ENCODE results near the gene PRDM16. TPM values are rescaled to one million over a fixed set of nuclear protein-coding genes. Genes with fewer than 3 reads are reported as not detected.

Gene PRDM16
- total and polyA plus RNA-seq, 2 of the 4 experiments (the other 2 are of a cell fraction) = 0.02 TPM; not detected in 1

DNA sequence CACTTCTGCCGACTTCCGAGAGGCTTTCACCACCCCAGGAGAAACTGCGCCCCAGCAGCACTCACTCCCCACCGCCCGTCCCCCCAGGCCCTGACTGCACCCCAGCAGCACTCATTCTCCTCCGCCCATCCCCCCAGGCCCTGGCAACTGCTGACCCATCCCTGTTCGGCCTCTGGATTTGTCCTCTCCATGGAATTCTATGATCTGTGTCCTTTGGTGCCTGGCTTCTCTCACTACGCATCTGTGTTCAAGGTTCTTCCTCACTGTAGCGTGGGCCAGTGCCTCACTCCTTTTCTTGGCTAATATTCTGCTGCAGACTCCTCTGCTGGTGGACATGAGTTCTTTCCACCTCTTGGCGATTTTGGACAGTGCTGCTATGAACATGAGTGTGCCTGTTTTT, 263.7 kb downstream of the PRDM16 start:
- Histone ChIP-seq H2BK120ac (ENCODE audit: low read depth, low read length) (no peak overlapping the region), H2AK5ac (ENCODE audit: low read depth, low read length) (no peak overlapping the region), H4K91ac (ENCODE audit: insufficient read depth, low read depth, low read length) (no peak overlapping the region), H3K9me1 (ENCODE audit: insufficient read depth, low read length) (no peaks in the 10 kb centered on the region), H3K27me3 (ENCODE audit: control insufficient read depth, insufficient read depth, low read length) (no peaks in the 10 kb centered on the region; the same call in 1 of the 2 replicates), H2BK5ac (ENCODE audit: low read depth, low read length, poor library complexity, severe bottlenecking) (no peak overlapping the region), H3K14ac (replicated peaks; ENCODE audit: low read depth, low read length) (no peak overlapping the region), H3K9me3 (ENCODE audit: control insufficient read depth, insufficient read depth, low read length) (peaks cover 11% of the 10 kb centered on the region; the same call in 1 of the 2 replicates), H3K4me3 (ENCODE audit: insufficient read depth, low read depth, low read length) (no peak overlapping the region), H2BK15ac (ENCODE audit: low read depth, low read length) (no peak overlapping the region), H2AFZ (replicated peaks; ENCODE audit: low read length, poor library complexity) (no peak overlapping the region), H4K5ac (ENCODE audit: low read depth, low read length) (no peak overlapping the region), H3K56ac (ENCODE audit: extremely low read depth, insufficient read depth, low read length) (no peak overlapping the region), H3K18ac (ENCODE audit: low read depth, low read length) (no peak overlapping the region), H3K9ac (ENCODE audit: low read depth, low read length) (no peak overlapping the region), H3K36me3 (ENCODE audit: control insufficient read depth, insufficient read depth, low read length) (no peaks in the 10 kb centered on the region), H3K23ac (ENCODE audit: low read depth, low read length) (no peak overlapping the region), H4K8ac (ENCODE audit: low read depth in 2 of 2, low read length in 2 of 2) (no peak overlapping the region), H3K4me1 (ENCODE audit: control insufficient read depth, insufficient read depth, low read length) (no peaks in the 10 kb centered on the region), H3K4me2 (ENCODE audit: low read depth, low read length) (no peak overlapping the region), H2BK20ac (ENCODE audit: low read depth, low read length) (no peak overlapping the region), H2AK9ac (replicated peaks; ENCODE audit: low read depth, low read length, poor library complexity) (no peak overlapping the region), H3K79me1 (ENCODE audit: low read depth in 1 of 2, low read length in 2 of 2) (no peaks in the 10 kb centered on the region), H3K27ac (ENCODE audit: insufficient read depth, low read length) (no peak overlapping the region), H4K20me1 (ENCODE audit: insufficient read depth, low read length) (no peaks in the 10 kb centered on the region), H3K4ac (ENCODE audit: low read depth, low read length) (no peak overlapping the region)
- 73% methylated on average over 10 of the region's 10 CpGs; no CpG with 5 or more reads in 1 of the 2 experiments for WGBS, 2 experiments (ENCODE audit: extremely low coverage in 2 of 2, insufficient read length in 1 of 2)
- TF ChIP-seq CHD1 (IDR thresholded peaks at IDR 0.05; ENCODE audit: low read depth, low read length) (no peak), RFX5 (IDR thresholded peaks at IDR 0.05; ENCODE audit: low read depth, low read length) (peak; percentile 59; the same call in 1 of the 2 replicates)
- ChIA-PET CTCF (no interaction called here), POLR2A (ENCODE audit: unreplicated experiment) (no interaction called here)
- DNase-seq (no peak), ATAC-seq (ENCODE audit: low read depth) (no peak)
- intact Hi-C loops (cut with micrococcal nuclease) = no loop called here
- dilution Hi-C loops (cut with HindIII; ENCODE audit: low sequenced_read_pairs, unreplicated experiment) = no loop called here
- in situ Hi-C loops (cut with MboI; ENCODE audit: low sequenced_read_pairs) = no loop called here
- no TSS peak for BruUV-seq (replicated peaks)
